ENCODE data around the gene AOPEP. TPM values are rescaled to one million over a fixed set of nuclear protein-coding genes. Genes with fewer than 3 reads are reported as not detected.

Gene AOPEP
- total RNA-seq, 2 experiments from 2014 or later: 10.7 to 12.2 TPM

GRCh38 chr9:94785215-94786169 is 59.0 kb downstream of the AOPEP start:
- Mint-ChIP-seq H3K36me3 (no peaks in the 10 kb centered on the region), H3K4me3 (no peak overlapping the region), H3K9me3 (no peaks in the 10 kb centered on the region), H3K4me1 (ENCODE audit: low read depth) (peaks cover 11% of the 10 kb centered on the region), H3K27ac (no peak overlapping the region), H3K27me3 (no peaks in the 10 kb centered on the region)
- DNase-seq: no peak
- POLR2A ChIA-PET: no interaction called here
- intact Hi-C loops (cut with micrococcal nuclease): no loop called here
- CTCF ChIA-PET: interaction anchor here (1.1 to 7.3 kb wide), 3 partner anchors 46 to 343 kb away, joined by 4 to 147 read pairs (median 21); no protein-coding TSS in a partner anchor

GRCh38 chr9:94786586-94786985 is 60.1 kb downstream of the AOPEP start:
- Mint-ChIP-seq H3K27ac (no peak overlapping the region), H3K4me1 (ENCODE audit: low read depth) (peaks cover 7% of the 10 kb centered on the region), H3K4me3 (no peak overlapping the region), H3K9me3 (no peaks in the 10 kb centered on the region), H3K36me3 (no peaks in the 10 kb centered on the region), H3K27me3 (no peaks in the 10 kb centered on the region)
- ChIA-PET CTCF (interaction anchor here (7.3 kb wide), 1 partner anchor 342 kb away, joined by 147 read pairs; no protein-coding TSS in a partner anchor), POLR2A (no interaction called here)
- no peak for DNase-seq
- intact Hi-C loops (cut with micrococcal nuclease): no loop called here

- Mint-ChIP-seq H3K4me1 (ENCODE audit: low read depth) (peaks cover 7% of the 10 kb centered on the region), H3K27me3 (no peaks in the 10 kb centered on the region), H3K4me3 (no peak overlapping the region), H3K27ac (no peak overlapping the region), H3K9me3 (no peaks in the 10 kb centered on the region), H3K36me3 (no peaks in the 10 kb centered on the region)
- intact Hi-C loops (cut with micrococcal nuclease): no loop called here
- DNase-seq: no peak
- CTCF ChIA-PET: interaction anchor here (1.8 to 7.3 kb wide), 2 partner anchors 340 to 341 kb away, joined by 6 to 147 read pairs; no protein-coding TSS in a partner anchor
- POLR2A ChIA-PET: no interaction called here
Measured at GRCh38 chr9:94787266-94787665, 60.8 kb downstream of the AOPEP start.

- no peak overlapping the region for H3K27ac Mint-ChIP-seq
- H3K4me1 Mint-ChIP-seq (ENCODE audit: low read depth): peaks cover 13% of the 10 kb centered on the region
- no peaks in the 10 kb centered on the region for H3K9me3 Mint-ChIP-seq
- ChIA-PET POLR2A (no interaction called here), CTCF (interaction anchor here (1.3 to 1.8 kb wide), 2 partner anchors 339 to 343 kb away, joined by 5 to 6 read pairs; no protein-coding TSS in a partner anchor)
- intact Hi-C loops (cut with micrococcal nuclease): no loop called here
- H3K27me3 Mint-ChIP-seq: no peaks in the 10 kb centered on the region
- no peak overlapping the region for H3K4me3 Mint-ChIP-seq
- no peak for DNase-seq
- peaks cover 10% of the 10 kb centered on the region for H3K36me3 Mint-ChIP-seq
Measured at GRCh38 chr9:94788570-94789105, 62.1 kb downstream of the AOPEP start.

- Mint-ChIP-seq H3K4me3 (no peak overlapping the region), H3K27ac (no peak overlapping the region), H3K9me3 (no peaks in the 10 kb centered on the region), H3K27me3 (no peaks in the 10 kb centered on the region), H3K36me3 (peaks cover 23% of the 10 kb centered on the region), H3K4me1 (ENCODE audit: low read depth) (peaks cover 13% of the 10 kb centered on the region)
- no peak for DNase-seq
- ChIA-PET CTCF (interaction anchor here (0.5 to 1.2 kb wide), 2 partner anchors 12 to 340 kb away, joined by 3 to 4 read pairs; no protein-coding TSS in a partner anchor), POLR2A (interaction anchor here (0.6 kb wide), 1 partner anchor 47 kb away, joined by 3 read pairs; no protein-coding TSS in a partner anchor)
- intact Hi-C loops (cut with micrococcal nuclease): no loop called here
Measured at GRCh38 chr9:94791435-94791834, 64.9 kb downstream of the AOPEP start.

- ChIA-PET POLR2A (interaction anchor here (0.5 kb wide), 1 partner anchor 77 kb away, joined by 4 read pairs; no protein-coding TSS in a partner anchor), CTCF (interaction anchor here (1.0 kb wide), 1 partner anchor 333 kb away, joined by 3 read pairs; no protein-coding TSS in a partner anchor)
- Mint-ChIP-seq H3K4me1 (ENCODE audit: low read depth) (peaks cover 6% of the 10 kb centered on the region), H3K36me3 (peaks cover 23% of the 10 kb centered on the region), H3K9me3 (no peaks in the 10 kb centered on the region), H3K27ac (no peak overlapping the region), H3K4me3 (no peak overlapping the region), H3K27me3 (no peaks in the 10 kb centered on the region)
- DNase-seq: no peak
- intact Hi-C loops (cut with micrococcal nuclease): no loop called here
Measured at GRCh38 chr9:94792511-94792910, 66.0 kb downstream of the AOPEP start.

GRCh38 chr9:94794476-94795167 is 68.1 kb downstream of the AOPEP start:
- CTCF ChIA-PET: interaction anchor here (0.6 to 1.5 kb wide), 2 partner anchors 13 to 1441 kb away, joined by 3 to 4 read pairs; no protein-coding TSS in a partner anchor

GRCh38 chr9:94796687-94797086 is 70.2 kb downstream of the AOPEP start:
- Mint-ChIP-seq H3K36me3 (peaks cover 41% of the 10 kb centered on the region), H3K27me3 (no peaks in the 10 kb centered on the region), H3K4me1 (ENCODE audit: low read depth) (peaks cover 6% of the 10 kb centered on the region), H3K27ac (no peak overlapping the region), H3K4me3 (no peak overlapping the region), H3K9me3 (no peaks in the 10 kb centered on the region)
- intact Hi-C loops (cut with micrococcal nuclease): no loop called here
- ChIA-PET POLR2A (no interaction called here), CTCF (no interaction called here)
- no peak for DNase-seq

More at GRCh38 chr9:94794476-94795167, 68.1 kb downstream of the AOPEP start:
- Mint-ChIP-seq H3K4me3 (no peak overlapping the region), H3K27ac (no peak overlapping the region), H3K4me1 (ENCODE audit: low read depth) (peaks cover 6% of the 10 kb centered on the region), H3K9me3 (no peaks in the 10 kb centered on the region), H3K27me3 (no peaks in the 10 kb centered on the region), H3K36me3 (peaks cover 25% of the 10 kb centered on the region)
- no peak for DNase-seq
- POLR2A ChIA-PET: no interaction called here
- intact Hi-C loops (cut with micrococcal nuclease): no loop called here

- Mint-ChIP-seq H3K27me3 (no peaks in the 10 kb centered on the region), H3K4me1 (ENCODE audit: low read depth) (peaks cover 12% of the 10 kb centered on the region), H3K9me3 (no peaks in the 10 kb centered on the region), H3K36me3 (peaks cover 34% of the 10 kb centered on the region), H3K27ac (no peak overlapping the region), H3K4me3 (no peak overlapping the region)
- intact Hi-C loops (cut with micrococcal nuclease): no loop called here
- DNase-seq: no peak
- ChIA-PET POLR2A (no interaction called here), CTCF (interaction anchor here (0.6 kb wide), 1 partner anchor 141 kb away, joined by 3 read pairs; no protein-coding TSS in a partner anchor)
Measured at GRCh38 chr9:94798201-94798600, 71.7 kb downstream of the AOPEP start.

GRCh38 chr9:94798708-94799107 is 72.2 kb downstream of the AOPEP start:
- POLR2A ChIA-PET: no interaction called here
- Mint-ChIP-seq H3K36me3 (peaks cover 31% of the 10 kb centered on the region), H3K27ac (no peak overlapping the region), H3K27me3 (no peaks in the 10 kb centered on the region), H3K9me3 (no peaks in the 10 kb centered on the region), H3K4me1 (ENCODE audit: low read depth) (peaks cover 14% of the 10 kb centered on the region), H3K4me3 (no peak overlapping the region)
- no peak for DNase-seq
- intact Hi-C loops (cut with micrococcal nuclease): no loop called here
- CTCF ChIA-PET: no interaction called here

GRCh38 chr9:94799578-94800264 is 73.2 kb downstream of the AOPEP start:
- H3K27me3 Mint-ChIP-seq: no peaks in the 10 kb centered on the region
- intact Hi-C loops (cut with micrococcal nuclease): no loop called here
- POLR2A ChIA-PET: no interaction called here
- CTCF ChIA-PET: no interaction called here
- peaks cover 18% of the 10 kb centered on the region for H3K4me1 Mint-ChIP-seq (ENCODE audit: low read depth)
- no peak overlapping the region for H3K4me3 Mint-ChIP-seq
- no peak overlapping the region for H3K27ac Mint-ChIP-seq
- DNase-seq: no peak
- H3K9me3 Mint-ChIP-seq: no peaks in the 10 kb centered on the region
- H3K36me3 Mint-ChIP-seq: peaks cover 26% of the 10 kb centered on the region

All from activated CD4-positive, alpha-beta memory T cell treated with anti-CD3 and anti-CD28 coated beads for 36 hours (primary cell).